PC-3 (cell line): Measurements from ENCODE around the gene GPR63.

Experiments used
- EZH2 ChIP-seq: fragments of 300-600 bp; sonication (generic); IDR thresholded peaks from one replicate; pipeline ENCODE4 v1.6.1; 2017; ENCODE audit warnings: antibody characterized with exemption, mild to moderate bottlenecking, low read length; ENCODE audit not compliant: unreplicated experiment
- TF ChIP-seq, protein P1 (sequence below): fragments of 300-600 bp; sonication (generic); conservative IDR thresholded peaks from 2 replicates; pipeline ENCODE4 v1.5.1; 2017; ENCODE audit warnings: antibody characterized with exemption, low read depth, mild to moderate bottlenecking, low read length

DNA sequence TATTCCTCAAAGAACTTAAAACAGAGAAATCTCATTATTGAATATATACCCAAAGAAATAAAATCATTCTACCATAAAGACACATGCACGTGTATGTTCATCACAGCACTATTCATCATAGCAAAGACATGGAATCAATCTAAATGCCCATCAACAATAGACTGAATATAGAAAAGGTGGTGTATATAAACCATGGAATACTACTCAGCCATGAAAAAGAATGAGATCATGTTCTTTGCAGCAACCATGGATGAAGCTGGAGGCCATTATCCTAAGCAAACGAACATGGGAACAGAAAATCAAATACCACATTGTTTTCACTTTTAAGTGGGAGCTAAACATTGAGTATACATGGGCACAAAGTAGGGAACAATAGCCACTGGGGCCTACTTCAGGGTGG, 12.3 kb upstream of the GPR63 start:
- TF ChIP-seq, protein P1, sequence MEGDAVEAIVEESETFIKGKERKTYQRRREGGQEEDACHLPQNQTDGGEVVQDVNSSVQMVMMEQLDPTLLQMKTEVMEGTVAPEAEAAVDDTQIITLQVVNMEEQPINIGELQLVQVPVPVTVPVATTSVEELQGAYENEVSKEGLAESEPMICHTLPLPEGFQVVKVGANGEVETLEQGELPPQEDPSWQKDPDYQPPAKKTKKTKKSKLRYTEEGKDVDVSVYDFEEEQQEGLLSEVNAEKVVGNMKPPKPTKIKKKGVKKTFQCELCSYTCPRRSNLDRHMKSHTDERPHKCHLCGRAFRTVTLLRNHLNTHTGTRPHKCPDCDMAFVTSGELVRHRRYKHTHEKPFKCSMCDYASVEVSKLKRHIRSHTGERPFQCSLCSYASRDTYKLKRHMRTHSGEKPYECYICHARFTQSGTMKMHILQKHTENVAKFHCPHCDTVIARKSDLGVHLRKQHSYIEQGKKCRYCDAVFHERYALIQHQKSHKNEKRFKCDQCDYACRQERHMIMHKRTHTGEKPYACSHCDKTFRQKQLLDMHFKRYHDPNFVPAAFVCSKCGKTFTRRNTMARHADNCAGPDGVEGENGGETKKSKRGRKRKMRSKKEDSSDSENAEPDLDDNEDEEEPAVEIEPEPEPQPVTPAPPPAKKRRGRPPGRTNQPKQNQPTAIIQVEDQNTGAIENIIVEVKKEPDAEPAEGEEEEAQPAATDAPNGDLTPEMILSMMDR = no peak
- no peak for TF ChIP-seq EZH2
